ENCODE results near the gene CA11. TPM values are rescaled to one million over a fixed set of nuclear protein-coding genes. Genes with fewer than 3 reads are reported as not detected.

CA11 gene
- total RNA-seq, 2 donors from 2014 or later, result 7.0 to 11.2 TPM

DNA sequence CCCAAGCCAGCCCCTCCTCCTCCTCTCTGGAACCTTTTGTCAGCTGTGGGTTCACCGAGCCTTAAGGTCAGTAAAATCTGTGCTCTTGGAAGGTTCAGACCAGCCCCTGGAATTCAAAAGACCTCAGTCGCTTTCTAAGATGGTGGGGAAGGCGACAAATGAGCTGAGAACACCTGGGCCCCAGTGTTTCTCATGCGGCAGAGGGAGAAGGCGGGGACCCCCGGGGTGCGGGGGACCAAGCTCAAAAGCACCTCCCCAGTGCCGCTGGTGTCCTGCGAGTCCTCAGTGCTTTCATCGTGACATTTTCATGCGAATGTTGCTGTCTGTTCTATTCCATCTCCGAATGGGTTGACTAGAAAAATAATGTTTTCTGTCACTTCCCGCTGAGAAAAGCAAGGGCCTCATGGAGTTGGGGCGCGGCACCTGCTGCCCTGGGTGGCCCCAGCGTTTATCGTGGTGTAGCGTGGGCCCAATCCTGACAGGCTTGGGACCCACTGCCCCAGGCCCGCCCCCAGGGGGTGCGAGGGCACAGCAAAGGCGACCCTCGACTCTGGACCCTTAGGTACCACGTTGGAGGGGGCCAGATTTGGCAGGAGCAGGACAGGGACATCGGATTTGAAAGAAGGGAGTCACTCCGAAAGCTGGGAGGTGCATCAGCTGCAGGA lies 27.6 kb upstream of the CA11 start:
- Histone ChIP-seq H3K4me3 (no peak overlapping the region), H3K9me3 (no peaks in the 10 kb centered on the region), H3K4me1 (replicated peaks) (no peaks in the 10 kb centered on the region), H3K27ac (no peak overlapping the region), H3K27me3 (replicated peaks; ENCODE audit: insufficient read depth) (no peaks in the 10 kb centered on the region), H3K36me3 (no peaks in the 10 kb centered on the region)
- intact Hi-C loops (cut with DNase I), result loop anchor here (10.0 kb wide), 1 partner anchor 61 kb away; no protein-coding TSS in a partner anchor
- DNase-seq (ENCODE audit: low spot score), result no peak
- WGBS, result 81% methylated on average over 25 of the region's 25 CpGs
- TF ChIP-seq, protein P1, sequence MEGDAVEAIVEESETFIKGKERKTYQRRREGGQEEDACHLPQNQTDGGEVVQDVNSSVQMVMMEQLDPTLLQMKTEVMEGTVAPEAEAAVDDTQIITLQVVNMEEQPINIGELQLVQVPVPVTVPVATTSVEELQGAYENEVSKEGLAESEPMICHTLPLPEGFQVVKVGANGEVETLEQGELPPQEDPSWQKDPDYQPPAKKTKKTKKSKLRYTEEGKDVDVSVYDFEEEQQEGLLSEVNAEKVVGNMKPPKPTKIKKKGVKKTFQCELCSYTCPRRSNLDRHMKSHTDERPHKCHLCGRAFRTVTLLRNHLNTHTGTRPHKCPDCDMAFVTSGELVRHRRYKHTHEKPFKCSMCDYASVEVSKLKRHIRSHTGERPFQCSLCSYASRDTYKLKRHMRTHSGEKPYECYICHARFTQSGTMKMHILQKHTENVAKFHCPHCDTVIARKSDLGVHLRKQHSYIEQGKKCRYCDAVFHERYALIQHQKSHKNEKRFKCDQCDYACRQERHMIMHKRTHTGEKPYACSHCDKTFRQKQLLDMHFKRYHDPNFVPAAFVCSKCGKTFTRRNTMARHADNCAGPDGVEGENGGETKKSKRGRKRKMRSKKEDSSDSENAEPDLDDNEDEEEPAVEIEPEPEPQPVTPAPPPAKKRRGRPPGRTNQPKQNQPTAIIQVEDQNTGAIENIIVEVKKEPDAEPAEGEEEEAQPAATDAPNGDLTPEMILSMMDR (IDR thresholded peaks at IDR 0.05), result no peak
- no peak for TF ChIP-seq POLR2A (IDR thresholded peaks at IDR 0.05)
- TF ChIP-seq POLR2AphosphoS5 (IDR thresholded peaks at IDR 0.05), result no peak

DNA sequence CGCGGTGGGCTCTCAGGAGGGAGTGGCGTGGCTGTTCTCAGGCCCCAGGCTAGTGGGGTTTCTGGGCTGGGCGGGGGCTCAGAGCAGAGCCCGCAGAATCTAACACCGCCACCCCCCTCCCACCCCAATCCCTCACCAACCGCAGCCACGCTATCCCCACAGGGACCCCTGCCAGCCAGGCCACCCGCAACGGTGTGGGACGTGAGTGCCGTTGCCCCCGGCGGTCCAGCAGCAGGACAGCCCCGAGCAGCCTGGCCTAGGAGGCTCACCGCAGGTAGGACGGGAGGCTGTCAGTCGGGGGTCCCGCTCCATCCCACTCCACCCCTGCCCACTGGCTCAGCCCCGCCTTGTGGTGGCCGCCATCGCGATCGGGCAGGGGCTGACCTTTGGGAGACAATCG lies 27.0 kb upstream of the CA11 start, which contains the start of gene NTN5:
Gene NTN5, minus strand, starts transcription at position 24 of the 400 bp plus-strand sequence. CDS start 2,031 bp downstream, outside the sequence.
- no peak within 1 kb of the TSS for H3K4me3 ChIP-seq
- H3K36me3 ChIP-seq, result no peaks in the 10 kb centered on the region
- H3K9me3 ChIP-seq, result no peaks in the 10 kb centered on the region
- no peaks in the 10 kb centered on the region for H3K27me3 ChIP-seq (replicated peaks; ENCODE audit: insufficient read depth)
- no peak within 1 kb of the TSS for H3K27ac ChIP-seq
- intact Hi-C loops (cut with DNase I), result loop anchor here (10.0 kb wide), 1 partner anchor 62 kb away; no protein-coding TSS in a partner anchor
- TF ChIP-seq POLR2AphosphoS5 (IDR thresholded peaks at IDR 0.05) (no peak), POLR2A (IDR thresholded peaks at IDR 0.05) (no peak)
- TF ChIP-seq, protein P1 (IDR thresholded peaks at IDR 0.05), result no peak
- no peaks in the 10 kb centered on the region for H3K4me1 ChIP-seq (replicated peaks)
- DNase-seq (ENCODE audit: low spot score), result no peak
- 75% methylated on average over 25 of the region's 25 CpGs for WGBS

DNA sequence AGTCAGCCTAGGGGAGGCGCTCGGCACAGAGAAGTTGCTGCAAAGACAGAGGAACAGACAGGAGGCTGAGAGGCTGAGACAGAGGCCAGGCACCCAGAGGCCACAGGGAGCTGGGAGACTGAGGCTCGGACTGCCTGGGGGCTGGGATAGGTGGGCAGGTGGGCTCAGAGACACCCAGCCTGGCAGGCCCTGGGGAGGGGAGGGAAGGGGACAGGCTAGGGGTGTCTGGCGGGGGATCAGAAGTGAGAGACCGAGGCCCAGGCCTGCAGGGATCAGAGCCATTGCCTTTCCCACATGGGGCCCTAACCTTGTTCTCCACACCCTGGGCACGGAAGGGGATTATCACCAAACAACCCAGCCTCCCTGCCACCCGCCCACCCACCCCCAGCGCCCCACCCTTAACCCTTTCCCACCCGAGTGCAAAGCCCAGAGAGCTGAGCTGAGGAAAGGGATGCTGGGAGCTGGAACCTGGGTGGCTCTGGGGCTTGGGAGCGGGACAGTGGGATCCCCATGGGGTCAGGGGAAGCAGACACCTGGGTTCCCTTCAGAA lies 25.5 kb upstream of the CA11 start:
- intact Hi-C loops (cut with DNase I), result loop anchor here (10.0 kb wide), 1 partner anchor 63 kb away; no protein-coding TSS in a partner anchor
- WGBS, result 78% methylated on average over 8 of the region's 10 CpGs
- Histone ChIP-seq H3K36me3 (no peaks in the 10 kb centered on the region), H3K9me3 (no peaks in the 10 kb centered on the region), H3K27me3 (replicated peaks; ENCODE audit: insufficient read depth) (no peaks in the 10 kb centered on the region), H3K4me3 (no peak overlapping the region), H3K27ac (no peak overlapping the region), H3K4me1 (replicated peaks) (no peaks in the 10 kb centered on the region)
- TF ChIP-seq, protein P1 (IDR thresholded peaks at IDR 0.05), result no peak
- TF ChIP-seq POLR2AphosphoS5 (IDR thresholded peaks at IDR 0.05) (no peak), POLR2A (IDR thresholded peaks at IDR 0.05) (no peak)
- DNase-seq (ENCODE audit: low spot score), result no peak

DNA sequence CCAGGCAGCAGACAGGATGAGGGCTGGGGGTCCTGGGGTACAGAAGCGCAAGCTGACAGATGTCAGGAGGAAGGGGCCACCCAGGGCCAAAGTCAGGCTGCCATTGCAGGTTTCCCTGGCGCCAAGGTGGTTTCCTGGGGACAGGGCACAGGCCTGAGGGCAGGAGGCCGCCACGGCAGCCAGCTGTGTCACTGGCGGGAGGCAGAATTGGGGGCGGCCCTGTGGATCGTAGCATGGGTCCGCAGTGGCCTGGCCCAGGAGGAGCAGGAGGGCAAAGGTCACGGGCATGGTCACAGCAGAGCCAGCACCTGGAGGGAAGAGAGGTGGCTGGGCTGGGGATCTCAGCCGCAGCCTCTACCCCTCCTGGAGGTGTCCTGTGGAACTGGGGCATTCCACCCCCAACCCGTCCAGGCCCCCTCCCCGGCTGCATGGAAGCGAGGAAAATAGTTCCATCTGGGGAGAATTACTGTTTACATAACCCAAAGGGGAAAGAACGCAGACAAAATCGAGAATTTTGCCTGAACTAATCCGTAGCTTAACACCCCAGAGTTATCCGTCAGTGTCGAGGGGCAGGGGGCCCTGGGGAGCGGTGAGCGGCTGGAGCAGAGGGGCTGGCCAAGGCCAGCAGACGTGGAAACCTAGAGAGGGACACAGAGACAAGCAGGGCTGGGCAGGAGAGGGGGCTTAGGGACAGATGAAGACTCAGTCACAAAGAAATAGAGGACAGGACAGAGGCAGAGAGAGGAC lies 24.9 kb upstream of the CA11 start:
- DNase-seq (ENCODE audit: low spot score), result no peak
- intact Hi-C loops (cut with DNase I), result loop anchor here (10.0 kb wide), 1 partner anchor 64 kb away; no protein-coding TSS in a partner anchor
- Histone ChIP-seq H3K27ac (no peak overlapping the region), H3K4me1 (replicated peaks) (no peaks in the 10 kb centered on the region), H3K9me3 (no peaks in the 10 kb centered on the region), H3K27me3 (replicated peaks; ENCODE audit: insufficient read depth) (no peaks in the 10 kb centered on the region), H3K4me3 (no peak overlapping the region), H3K36me3 (no peaks in the 10 kb centered on the region)
- WGBS, result 81% methylated on average over 21 of the region's 21 CpGs
- TF ChIP-seq POLR2AphosphoS5 (IDR thresholded peaks at IDR 0.05) (no peak), POLR2A (IDR thresholded peaks at IDR 0.05) (no peak)
- TF ChIP-seq, protein P1 (IDR thresholded peaks at IDR 0.05), result no peak

Data from prostate gland (tissue), 2 donors.